HG03378 (cell line): ENCODE measurements around the gene MCC.

ENCODE experiments used
- ATAC-seq: cut with Tn5 transposase; IDR thresholded peaks from one replicate; pipeline ENCODE4 v1.9.1; 2021; ENCODE audit warnings: mild to moderate bottlenecking, moderate library complexity; ENCODE audit not compliant: unreplicated experiment

Gene MCC

GRCh38 chr5:113205323-113205722 lies 282.9 kb downstream of the MCC start:
- no peak for ATAC-seq

- no peak for ATAC-seq
These were observed 283.6 kb downstream of the MCC start for GRCh38 chr5:113204525-113205161.

DNA sequence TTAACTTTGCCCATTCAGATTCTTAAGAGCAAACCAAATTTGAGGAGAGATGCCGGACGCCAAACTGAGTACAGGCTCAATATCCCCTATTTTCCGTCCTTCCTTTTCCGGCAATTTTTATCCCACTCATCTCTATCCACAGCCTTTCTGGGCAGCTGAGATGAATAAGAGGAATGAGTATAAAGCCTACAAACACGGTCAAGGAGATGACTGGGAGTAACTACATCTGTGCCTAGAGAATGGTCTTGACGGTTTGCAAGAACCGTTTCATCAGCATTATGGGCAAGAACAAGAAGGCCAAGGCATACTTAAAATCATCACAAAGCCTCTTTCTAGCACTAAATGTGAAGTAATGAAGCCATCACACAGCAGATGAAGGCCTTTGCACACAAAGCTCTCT lies 284.3 kb downstream of the MCC start:
- no peak for ATAC-seq

- ATAC-seq: no peak
These were observed 285.2 kb downstream of the MCC start for GRCh38 chr5:113202746-113203716.

DNA sequence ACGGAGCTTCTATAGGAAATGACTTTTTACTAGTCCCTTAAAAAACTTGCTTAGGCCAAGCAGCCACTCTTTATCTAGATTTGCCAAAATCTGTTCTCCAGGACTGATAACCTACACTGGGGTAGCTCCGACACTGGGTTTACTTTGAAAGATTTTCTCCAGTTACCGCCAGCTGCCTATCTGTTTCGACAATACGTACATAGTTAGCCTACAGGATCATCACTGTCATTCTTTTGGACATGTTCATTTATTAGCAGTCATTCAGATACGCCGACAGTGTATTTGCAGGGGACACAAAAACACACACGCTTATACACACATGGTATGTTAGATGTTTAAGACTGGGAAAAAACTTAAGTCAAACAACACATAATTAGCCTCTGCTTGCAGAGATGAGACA lies 286.0 kb downstream of the MCC start:
- no peak for ATAC-seq

DNA sequence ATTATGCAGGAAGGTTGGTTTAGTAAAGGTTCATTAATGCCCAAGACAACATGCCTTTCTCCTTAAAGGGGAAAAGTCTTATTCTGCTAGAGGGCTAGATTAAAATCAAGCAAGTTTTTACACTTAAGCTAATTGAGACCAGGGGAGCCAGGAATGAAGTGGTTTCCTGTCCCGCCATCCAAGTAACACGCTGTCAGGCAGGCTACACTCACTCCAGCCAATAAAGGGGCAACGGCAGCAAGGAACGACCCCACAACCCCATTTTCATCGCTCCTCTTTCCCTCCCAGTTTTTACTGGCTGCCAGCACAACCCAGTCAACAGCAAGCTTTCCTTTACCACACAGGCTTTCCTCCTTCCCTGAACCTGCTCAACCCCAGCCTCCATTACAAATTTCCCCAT lies 286.5 kb downstream of the MCC start:
- no peak for ATAC-seq

GRCh38 chr5:113199122-113199905 lies 288.9 kb downstream of the MCC start:
- no peak for ATAC-seq

DNA sequence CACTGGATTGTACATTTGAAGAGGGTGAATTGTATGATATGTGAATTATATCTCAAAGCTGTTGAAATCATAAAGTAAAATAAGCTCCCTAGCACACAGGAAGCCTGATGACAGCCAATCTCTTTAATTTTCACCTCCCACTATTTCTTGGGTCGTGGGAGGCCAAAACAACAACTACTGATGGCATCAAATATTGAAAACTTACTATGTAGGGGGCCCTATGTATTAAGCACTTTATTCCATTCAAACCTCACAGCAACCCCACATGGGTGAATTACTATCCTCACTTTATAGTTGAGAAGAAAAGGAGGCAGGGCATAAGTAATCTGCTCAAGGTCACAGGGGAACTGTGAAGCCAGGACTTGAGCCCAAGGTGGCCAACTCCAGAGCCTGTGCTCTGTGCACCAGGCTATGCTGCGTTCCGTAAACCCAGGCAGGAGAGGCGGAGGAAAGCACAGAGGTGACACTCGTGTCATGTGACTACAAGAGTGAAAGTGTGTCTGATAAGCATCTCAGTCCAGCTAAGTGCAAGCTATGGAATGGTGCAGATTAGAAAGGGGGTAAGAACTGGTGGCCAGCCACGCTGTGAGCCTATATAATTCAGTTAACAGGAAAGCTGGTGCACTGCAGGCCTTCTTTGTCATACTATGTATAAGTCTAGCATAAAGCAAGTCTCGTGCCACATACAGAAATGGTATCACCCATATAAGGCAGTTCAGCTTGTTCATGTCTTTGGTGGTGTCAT lies 290.6 kb downstream of the MCC start:
- no peak for ATAC-seq

- ATAC-seq: no peak
These were observed 292.5 kb downstream of the MCC start for GRCh38 chr5:113195771-113196170.

DNA sequence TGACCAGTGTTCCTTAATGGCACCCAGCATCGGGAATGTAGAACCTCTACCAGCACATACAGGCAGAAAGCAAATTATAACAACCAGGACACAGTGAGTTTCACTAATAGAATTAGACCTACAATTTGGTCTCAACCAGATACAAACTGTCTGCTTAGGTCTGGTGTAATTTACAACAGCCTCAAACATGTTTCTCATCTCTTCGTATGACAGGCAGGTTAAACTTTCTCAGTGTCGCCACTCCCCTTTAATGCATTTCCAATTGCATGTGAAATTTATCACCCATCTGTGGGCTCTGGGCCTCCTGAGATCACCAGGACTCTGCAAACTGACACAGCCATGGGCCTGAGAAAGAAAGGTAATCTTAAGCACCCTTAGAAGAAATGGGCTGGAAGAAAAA lies 293.0 kb downstream of the MCC start:
- no peak for ATAC-seq

GRCh38 chr5:113194591-113194990 lies 293.7 kb downstream of the MCC start:
- ATAC-seq: no peak

- no peak for ATAC-seq
These were observed 294.1 kb downstream of the MCC start for GRCh38 chr5:113194125-113194524.

DNA sequence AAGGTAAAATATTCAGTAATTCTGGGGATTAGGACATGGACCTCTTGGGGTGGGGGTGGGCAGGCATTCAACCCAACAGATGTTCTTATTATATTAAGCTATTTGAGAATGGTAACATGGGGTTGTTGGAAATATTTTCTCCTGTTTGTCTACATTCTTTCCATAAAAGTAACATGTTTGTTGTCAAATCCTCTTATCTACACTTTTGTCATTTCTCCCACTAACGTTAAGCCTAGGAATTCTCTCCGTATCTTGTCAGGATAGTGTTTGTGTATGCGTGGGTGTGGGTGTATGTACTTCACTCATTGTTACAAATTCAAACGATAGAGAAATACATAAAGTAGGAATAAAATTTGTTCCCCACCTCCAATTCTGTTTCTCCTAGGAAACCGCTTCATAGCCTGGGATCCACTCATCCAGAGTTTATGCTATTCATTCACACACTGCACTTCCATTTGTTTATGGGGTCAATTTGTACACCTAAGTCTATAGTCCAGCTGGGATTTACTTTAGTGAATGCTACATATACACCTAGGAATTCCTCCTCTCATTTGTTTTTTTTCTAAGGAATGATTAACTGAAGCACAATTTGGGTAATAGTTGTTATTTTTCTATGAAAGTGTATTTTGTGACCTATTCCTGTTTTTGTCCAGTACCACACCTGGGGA lies 294.8 kb downstream of the MCC start:
- ATAC-seq: no peak

DNA sequence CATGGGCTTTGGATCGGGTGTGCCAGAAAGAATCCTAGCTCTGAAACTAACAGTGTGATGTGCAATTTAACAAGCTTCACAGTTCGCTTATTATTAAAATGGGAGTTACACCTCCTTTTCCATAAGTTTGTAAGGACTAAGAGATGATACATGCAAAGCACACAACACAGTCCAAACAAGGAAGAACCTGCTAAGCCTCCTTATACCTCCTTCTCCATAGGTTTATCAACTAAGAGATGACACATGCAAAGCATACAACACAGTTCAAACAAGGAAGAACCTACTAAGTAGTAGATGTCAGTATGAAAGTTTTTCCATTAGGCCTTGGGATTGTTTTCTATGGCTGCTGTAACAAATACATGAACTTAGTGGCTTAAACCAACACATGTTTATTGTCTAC lies 295.7 kb downstream of the MCC start:
- no peak for ATAC-seq

DNA sequence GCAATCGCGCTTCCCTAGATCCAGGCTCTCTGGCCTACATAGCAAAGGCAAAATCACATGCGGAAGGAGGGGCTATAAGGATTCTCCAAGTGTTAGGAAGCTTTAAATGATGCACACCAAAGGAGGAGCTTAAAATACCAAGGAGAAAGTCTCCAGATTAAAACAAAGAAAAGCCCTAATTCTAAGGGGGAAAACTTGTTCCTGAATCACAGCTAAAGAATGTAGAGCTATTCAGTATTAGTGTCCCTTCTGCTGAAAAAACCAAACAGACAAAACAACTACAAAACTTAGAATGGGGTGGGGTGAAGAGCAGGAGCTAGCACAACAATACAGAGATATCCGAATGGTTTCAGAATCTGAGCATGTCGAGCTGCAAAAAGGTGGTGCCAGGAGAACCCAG lies 297.9 kb downstream of the MCC start:
- no peak for ATAC-seq

- no peak for ATAC-seq
These were observed 299.0 kb downstream of the MCC start for GRCh38 chr5:113189291-113189690.

DNA sequence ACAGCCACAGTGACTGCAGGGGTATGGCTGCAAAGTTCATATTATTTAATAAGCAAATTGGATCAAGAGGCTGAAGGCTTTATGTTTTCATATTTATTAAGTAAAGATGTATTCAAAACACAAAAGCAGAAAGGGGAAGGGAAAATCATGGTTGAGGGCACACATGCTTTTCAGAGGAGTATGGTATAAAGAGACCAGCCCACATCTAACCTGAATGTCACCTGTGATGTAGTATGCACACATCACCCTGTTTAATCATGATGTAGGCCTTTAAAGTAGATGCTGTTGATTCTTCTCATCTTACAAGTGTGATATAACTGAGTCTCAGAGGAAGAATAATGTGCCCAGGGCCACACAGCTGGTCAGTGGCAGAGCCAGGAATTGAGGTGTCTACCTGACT lies 299.8 kb downstream of the MCC start:
- no peak for ATAC-seq

DNA sequence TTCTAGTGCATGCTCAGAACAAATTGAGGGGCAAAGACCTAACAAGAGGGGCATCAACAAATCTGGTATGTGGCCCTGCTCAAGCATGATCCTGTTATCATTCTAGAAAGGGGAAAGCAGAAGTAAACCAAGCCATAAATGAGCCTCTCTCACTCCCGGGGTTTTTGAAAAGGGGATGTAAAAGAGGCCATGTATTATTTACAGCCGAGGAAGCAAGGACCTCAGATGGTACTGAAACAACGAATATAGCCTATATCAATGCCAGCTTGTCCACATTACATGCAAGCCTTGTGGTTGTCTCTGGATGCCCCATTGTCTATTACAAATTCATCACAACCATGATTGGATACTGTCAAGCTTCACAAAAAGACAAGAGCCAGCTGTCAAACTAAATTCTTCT lies 300.3 kb downstream of the MCC start:
- ATAC-seq: peak; percentile 57

DNA sequence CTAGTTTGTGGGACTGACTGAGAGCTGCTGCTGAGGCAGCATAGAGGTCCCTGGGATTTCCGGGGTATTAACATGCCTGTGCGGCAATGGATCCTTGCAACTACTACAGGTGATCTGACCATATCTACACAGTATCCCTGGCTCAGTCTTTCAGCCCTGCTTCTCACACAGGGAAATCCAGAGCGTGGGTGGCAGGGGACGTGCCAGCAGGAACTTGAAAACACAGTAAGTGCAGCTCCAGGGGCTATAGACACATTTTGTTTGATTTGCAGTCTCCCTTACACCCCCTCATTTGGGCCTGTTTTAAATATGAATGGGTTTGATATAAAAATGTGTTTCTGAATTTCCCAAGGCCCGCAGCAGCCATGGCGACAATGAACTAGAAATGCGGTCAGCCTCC lies 302.2 kb downstream of the MCC start:
- ATAC-seq: no peak

DNA sequence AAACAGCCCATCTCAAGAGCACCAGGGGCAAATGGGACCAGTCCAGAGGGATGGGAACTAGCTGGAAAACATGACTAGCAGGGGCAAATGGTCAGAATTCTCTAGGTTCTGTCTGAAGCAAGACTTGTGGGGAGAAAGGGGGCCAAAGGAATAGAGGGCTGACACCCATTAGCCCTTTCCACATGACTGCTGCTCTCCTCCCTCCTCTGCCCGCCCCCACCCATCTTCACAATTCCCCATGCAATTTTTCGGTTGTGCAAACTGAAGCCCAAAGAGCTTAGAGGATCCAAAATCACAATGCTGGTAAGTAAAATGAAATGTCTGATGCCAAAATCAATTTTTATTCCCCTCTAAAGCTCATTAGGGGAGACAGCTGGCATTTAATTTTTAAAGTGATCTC lies 304.6 kb downstream of the MCC start:
- no peak for ATAC-seq
